AG04449 (cell line): ENCODE data around the gene ABCB8.
A peak's percentile ranks its signal among the peaks of the same experiment; 100 is the strongest.

ENCODE experiments used
- CTCF ChIA-PET: fragments of 350-600 bp; formaldehyde crosslinking; extraction: SDS; loops from one replicate; lab custom pipeline; 2021; ENCODE audit warnings: antibody characterized with exemption; lab: Yijun Ruan, JAX
- POLR2A ChIA-PET: fragments of 400-600, 350-600 bp; formaldehyde crosslinking; extraction: SDS; loops from one replicate; lab custom pipeline; 2020; ENCODE audit warnings: antibody characterized with exemption, inconsistent platforms; lab: Yijun Ruan, JAX
- DNase-seq: peaks from one replicate; pipeline ENCODE4 v3.0.0-alpha.2; 2010; ENCODE audit warnings: low read depth, low spot score
- H3K4me3 ChIP-seq: 2 replicates; pipeline ENCODE4 v1.5.1; 2011; ENCODE audit warnings: low read depth, mild to moderate bottlenecking, control low read depth, low read length
- TF ChIP-seq, protein P1 (sequence below): IDR thresholded peaks from one replicate; pipeline ENCODE4 v1.5.1; 2011; ENCODE audit warnings: mild to moderate bottlenecking, moderate library complexity, low read length, control low read depth, inconsistent platforms; ENCODE audit not compliant: insufficient read depth; ENCODE audit errors: missing control alignments

Gene ABCB8

DNA sequence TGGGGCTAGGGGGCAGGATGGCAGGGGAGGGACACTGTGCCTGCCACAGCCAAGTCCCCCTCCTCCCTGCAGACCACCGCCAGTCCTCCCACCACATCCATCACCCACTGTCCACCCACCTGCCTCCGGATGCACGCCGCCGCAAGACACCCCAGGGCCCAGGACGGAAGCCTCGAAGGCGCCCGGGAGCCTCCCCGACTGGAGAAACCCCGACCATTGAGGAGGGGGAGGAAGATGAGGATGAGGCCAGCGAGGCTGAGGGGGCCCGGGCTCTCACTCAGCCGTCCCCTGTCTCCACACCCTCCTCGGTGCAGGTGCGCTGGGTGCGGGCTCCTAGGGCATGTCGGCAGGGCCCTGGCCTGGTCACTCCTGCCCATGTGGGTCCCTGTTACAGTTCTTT is 36.2 kb downstream of the ABCB8 start:
- POLR2A ChIA-PET: no interaction called here
- DNase-seq: no peak
- no peak overlapping the region for H3K4me3 ChIP-seq
- CTCF ChIA-PET: interaction anchor here (4.8 kb wide), 1 partner anchor 47 kb away, joined by 48 read pairs; no protein-coding TSS in a partner anchor
- TF ChIP-seq, protein P1, sequence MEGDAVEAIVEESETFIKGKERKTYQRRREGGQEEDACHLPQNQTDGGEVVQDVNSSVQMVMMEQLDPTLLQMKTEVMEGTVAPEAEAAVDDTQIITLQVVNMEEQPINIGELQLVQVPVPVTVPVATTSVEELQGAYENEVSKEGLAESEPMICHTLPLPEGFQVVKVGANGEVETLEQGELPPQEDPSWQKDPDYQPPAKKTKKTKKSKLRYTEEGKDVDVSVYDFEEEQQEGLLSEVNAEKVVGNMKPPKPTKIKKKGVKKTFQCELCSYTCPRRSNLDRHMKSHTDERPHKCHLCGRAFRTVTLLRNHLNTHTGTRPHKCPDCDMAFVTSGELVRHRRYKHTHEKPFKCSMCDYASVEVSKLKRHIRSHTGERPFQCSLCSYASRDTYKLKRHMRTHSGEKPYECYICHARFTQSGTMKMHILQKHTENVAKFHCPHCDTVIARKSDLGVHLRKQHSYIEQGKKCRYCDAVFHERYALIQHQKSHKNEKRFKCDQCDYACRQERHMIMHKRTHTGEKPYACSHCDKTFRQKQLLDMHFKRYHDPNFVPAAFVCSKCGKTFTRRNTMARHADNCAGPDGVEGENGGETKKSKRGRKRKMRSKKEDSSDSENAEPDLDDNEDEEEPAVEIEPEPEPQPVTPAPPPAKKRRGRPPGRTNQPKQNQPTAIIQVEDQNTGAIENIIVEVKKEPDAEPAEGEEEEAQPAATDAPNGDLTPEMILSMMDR: no peak

DNA sequence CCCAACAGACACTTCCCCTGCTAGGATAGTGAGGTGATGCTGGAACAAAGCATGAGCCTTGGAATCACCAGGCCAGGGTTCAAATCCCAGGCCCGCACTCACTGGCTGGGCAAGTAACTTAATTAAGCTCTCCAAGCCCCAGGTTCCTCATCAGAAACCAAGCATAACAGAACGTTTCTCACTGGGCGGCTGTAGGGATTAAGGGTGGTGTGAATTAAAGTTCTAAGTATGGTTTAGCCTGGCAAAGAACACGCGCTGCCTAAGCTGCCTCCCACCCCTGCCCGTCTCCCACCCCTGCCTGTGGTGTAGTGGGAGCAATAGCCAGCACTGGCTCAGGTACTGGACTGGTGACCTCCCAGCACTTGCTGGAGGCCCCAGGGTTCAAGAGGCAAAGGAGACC is 36.7 kb downstream of the ABCB8 start:
- ChIA-PET CTCF (no interaction called here), POLR2A (no interaction called here)
- H3K4me3 ChIP-seq: no peak overlapping the region
- TF ChIP-seq, protein P1: no peak
- no peak for DNase-seq

DNA sequence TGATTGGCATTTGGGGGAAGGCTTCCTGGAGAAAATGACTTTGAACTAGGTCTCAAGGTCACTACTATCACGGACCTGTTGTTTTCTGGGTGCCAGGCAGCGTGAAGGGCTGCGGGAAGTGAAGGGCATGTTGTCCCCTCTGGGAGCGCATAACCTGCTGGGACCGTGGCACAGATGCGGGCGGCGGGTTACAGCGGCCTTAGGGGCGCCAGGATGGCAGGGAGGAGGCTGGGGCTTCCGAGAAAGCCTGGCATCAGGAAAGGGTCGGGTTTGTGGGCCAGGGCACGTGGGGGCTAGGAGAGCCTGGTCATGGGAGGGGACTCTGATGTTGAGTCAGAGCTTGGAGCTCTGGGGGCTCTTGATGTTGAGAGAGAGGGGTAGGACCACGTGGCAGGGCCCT is 37.3 kb downstream of the ABCB8 start:
- POLR2A ChIA-PET: interaction anchor here (0.6 kb wide), 2 partner anchors 24 to 37 kb away, joined by 3 read pairs; partner anchors contain the start of gene ABCB8
- CTCF ChIA-PET: interaction anchor here (4.4 kb wide), 1 partner anchor 47 kb away, joined by 24 read pairs; no protein-coding TSS in a partner anchor
- no peak for DNase-seq
- TF ChIP-seq, protein P1: no peak
- no peak overlapping the region for H3K4me3 ChIP-seq

DNA sequence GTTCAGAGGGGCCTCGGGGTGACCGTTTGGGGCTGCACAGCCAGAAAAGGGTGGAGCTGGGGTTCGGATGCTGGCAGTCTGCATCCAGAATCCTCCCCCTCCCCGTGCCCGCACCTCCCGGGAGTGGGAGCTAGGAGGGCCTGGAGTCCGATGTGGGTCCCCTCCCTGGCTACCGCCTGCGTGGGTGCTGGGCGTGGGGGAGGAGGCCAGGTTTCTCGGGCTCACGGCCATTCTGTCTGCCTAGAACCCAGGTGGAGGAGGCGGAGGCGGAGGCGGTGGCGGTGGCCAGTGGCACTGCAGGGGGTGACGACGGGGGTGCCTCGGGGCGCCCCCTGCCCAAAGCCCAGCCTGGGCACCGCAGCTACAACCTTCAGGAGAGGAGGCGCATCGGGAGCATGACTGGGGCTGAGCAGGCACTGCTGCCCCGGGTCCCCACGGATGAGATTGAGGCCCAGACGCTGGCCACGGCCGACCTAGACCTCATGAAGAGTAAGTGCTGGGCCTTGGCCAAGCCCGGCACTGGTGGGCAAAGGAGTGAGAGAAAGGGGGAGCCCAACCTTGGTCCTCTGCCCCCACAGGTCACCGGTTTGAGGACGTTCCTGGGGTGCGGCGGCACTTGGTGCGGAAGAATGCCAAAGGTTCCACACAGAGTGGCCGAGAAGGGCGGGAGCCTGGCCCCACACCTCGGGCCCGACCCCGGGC is 38.2 kb downstream of the ABCB8 start:
- DNase-seq: no peak
- H3K4me3 ChIP-seq: no peak overlapping the region
- TF ChIP-seq, protein P1: no peak
- ChIA-PET POLR2A (interaction anchor here (0.6 kb wide), 1 partner anchor 38 kb away, joined by 3 read pairs; the partner anchor contains the start of gene ABCB8), CTCF (interaction anchor here (1.2 to 4.4 kb wide), 2 partner anchors 10 to 46 kb away, joined by 4 to 24 read pairs; no protein-coding TSS in a partner anchor)

DNA sequence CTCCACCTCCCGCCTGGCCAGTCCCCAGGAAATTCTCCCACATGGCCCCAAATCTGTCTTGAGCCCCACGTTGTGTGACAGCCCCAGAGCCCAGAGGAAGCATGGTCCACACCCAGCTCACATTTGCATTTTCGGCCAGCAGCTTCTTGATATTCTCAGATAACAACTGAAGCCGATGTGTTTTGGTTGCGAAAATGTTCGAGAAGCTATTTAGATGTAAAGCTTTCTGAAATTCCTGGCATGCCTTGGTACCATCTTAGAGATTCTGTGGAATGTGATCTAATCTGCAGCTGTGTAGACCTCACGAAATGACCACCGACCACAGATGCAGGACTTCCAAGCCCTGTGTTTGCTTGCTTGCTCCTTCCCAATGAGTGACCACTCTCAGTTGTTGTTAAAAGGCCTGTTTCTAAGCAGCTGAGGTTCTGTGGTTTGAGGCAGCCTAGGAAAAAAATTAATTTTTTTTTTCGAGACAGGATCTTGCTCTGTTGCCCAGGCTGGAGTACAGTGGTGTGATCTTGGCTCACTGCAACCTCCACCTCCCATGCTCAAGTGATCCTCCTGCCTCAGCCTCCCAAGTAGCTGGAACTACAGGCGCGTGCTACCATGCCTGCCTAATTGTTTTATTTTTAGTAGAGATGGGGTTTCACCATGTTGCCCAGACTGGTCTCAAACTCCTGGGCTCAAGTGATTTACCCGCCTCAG is 40.0 kb downstream of the ABCB8 start:
- CTCF ChIA-PET: interaction anchor here (0.6 to 4.4 kb wide), 4 partner anchors 9 to 50 kb away, joined by 4 to 24 read pairs (median 8); partner anchors contain the start of gene FASTK
- POLR2A ChIA-PET: interaction anchor here (0.8 to 1.7 kb wide), 3 partner anchors 8 to 13 kb away, joined by 3 to 8 read pairs (median 5); partner anchors contain the start of gene FASTK
- no peak overlapping the region for H3K4me3 ChIP-seq
- TF ChIP-seq, protein P1: no peak
- peak; percentile 36 for DNase-seq
